HFF-Myc (cell line): ENCODE results near the gene HEPACAM.

Experiments
- DNase-seq: peaks from one replicate; pipeline ENCODE4 v3.0.0-alpha.2; 2011; ENCODE audit warnings: low read depth; ENCODE audit errors: extremely low read depth
- H3K4me3 ChIP-seq: replicated peaks from 2 replicates; pipeline ENCODE4 v1.5.1; 2011; ENCODE audit warnings: low read depth, mild to moderate bottlenecking, control low read depth, low read length
- CTCF ChIP-seq: IDR thresholded peaks from 2 replicates; pipeline ENCODE4 v1.5.1; 2012; ENCODE audit warnings: mild to moderate bottlenecking, low read depth, low read length, control low read depth; ENCODE audit errors: missing control alignments

HEPACAM gene

GRCh38 chr11:124876818-124877630, 58.8 kb downstream of the HEPACAM start:
- peak overlapping the region; percentile 55 for H3K4me3 ChIP-seq
- no peak for DNase-seq
- TF ChIP-seq CTCF, result no peak

DNA sequence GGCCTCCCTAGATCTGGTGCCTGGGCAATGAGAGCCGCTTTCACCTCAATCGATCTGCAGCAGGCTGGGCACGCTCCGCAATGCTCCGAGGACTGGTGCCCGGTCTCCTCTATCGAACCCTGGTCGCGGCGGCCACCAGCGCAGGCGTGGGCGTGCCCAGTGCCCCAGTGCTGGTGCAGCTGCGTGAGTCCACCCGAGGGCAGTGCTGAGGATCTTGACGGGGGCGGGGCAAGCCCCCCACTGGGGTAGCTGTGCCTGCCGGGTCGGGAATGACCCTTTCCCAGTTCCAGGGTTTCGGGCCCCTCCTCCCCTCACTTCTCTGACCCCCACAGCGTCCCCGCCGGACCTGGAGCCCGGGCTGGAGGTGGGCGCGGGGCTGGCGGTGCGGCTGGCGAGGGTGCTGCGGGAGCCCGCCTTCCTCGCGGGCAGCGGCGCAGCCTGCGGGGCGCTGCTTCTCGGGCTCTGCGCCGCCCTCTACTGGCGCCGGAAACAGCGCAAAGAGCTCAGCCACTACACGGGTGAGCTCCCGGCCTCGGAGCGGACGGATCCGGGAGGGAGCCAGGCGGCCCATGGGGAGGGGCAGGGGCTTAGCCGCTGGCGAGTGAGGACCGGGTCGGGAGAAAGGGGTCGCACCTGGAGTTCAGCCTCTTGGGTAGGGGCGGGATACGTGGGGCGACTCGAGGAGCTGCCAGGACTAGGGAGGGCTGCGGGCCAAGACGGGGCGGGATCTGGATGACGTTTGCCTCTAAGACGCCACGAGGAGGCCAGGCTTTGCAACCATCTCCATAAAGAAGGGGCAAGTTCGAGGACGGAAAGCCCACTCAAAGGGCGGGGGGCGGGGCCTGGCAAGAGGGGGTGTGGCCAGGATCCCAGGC, 59.7 kb downstream of the HEPACAM start:
- peak; percentile 85 for DNase-seq
- peak; percentile 59 for TF ChIP-seq CTCF
- H3K4me3 ChIP-seq, result peak overlapping the region; percentile 55

- H3K4me3 ChIP-seq, result peak overlapping the region; percentile 55
- TF ChIP-seq CTCF, result no peak
- DNase-seq, result no peak
Observed at GRCh38 chr11:124875401-124875800, 60.4 kb downstream of the HEPACAM start.

DNA sequence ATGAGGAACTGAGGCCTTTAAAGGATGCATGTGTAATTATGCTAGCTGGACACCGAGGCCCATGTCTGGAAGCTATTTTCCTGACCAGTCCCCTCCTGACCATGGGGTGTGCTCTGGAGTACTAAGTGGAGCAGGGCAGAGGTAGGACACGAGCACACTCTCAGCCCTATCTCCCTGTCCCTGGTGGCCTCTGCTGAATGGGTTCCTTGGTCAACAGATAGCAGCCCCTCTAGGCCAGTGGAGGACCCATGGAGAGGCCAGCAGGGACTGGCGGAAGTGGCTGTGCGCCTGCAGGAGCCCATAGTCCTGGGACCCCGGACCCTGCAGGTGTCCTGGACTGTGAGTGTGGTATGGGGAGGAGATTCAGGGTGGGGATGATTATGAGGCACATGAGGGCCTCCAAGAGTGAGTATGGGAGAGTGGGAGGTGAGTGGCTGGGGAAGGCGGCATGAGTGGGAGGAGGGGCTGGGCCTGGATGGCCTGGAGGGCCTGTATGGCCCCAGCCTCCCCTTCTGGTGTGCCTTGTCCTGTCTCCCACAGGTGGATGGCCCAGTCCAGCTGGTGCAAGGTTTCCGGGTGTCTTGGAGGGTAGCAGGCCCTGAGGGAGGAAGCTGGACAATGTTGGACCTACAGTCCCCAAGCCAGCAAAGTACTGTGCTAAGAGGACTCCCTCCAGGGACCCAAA, 61.1 kb downstream of the HEPACAM start:
- no peak for TF ChIP-seq CTCF

DNA sequence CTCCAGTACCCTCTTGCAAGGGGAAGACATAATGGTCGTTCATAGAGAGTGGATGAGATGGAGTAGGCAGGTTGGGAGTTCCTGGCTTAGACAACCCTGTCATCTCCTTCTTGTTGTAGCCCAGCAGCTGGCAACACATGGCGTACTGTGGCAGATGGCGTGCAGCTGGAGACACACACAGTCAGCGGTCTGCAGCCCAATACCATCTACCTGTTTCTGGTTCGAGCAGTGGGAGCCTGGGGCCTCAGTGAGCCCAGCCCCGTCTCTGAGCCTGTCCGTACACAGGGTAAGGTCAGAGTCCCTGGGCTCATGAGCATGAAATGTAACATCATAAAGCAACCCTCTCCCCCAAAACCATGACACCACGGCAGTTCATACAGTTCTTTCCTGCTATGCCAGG, 61.9 kb downstream of the HEPACAM start:
- no peak overlapping the region for H3K4me3 ChIP-seq
- no peak for TF ChIP-seq CTCF
- DNase-seq, result no peak

More for the DNA sequence above, 61.1 kb downstream of the HEPACAM start:
- no peak for DNase-seq
- H3K4me3 ChIP-seq, result no peak overlapping the region

GRCh38 chr11:124872741-124873140, 63.1 kb downstream of the HEPACAM start:
- DNase-seq, result no peak
- H3K4me3 ChIP-seq, result no peak overlapping the region
- no peak for TF ChIP-seq CTCF
